ENCODE measurements around the gene JADE3. TPM values are rescaled to one million over a fixed set of nuclear protein-coding genes. Genes with fewer than 3 reads are reported as not detected.

Gene JADE3
- total RNA-seq, 1 experiment from 2014 or later: 14.3 TPM

- Histone ChIP-seq H3K9ac (ENCODE audit: low read length) (no peak overlapping the region), H3K4me3 (replicated peaks in 1 of 2; ENCODE audit: low read depth in 1 of 2, low read length in 2 of 2) (no peak overlapping the region), H3K4me2 (ENCODE audit: low read length) (no peak overlapping the region), H3K27ac (ENCODE audit: low read depth, low read length) (no peak overlapping the region), H3K9me2 (ENCODE audit: insufficient read depth) (no peaks in the 10 kb centered on the region), H2AFZ (ENCODE audit: low read depth, low read length, poor library complexity, severe bottlenecking) (no peak overlapping the region), H3K27me3 (ENCODE audit: insufficient read depth, low read length) (no peaks in the 10 kb centered on the region), H3K79me2 (ENCODE audit: insufficient read depth, low read length) (no peaks in the 10 kb centered on the region), H4K20me1 (ENCODE audit: insufficient read depth) (no peaks in the 10 kb centered on the region), H3K36me3 (ENCODE audit: control insufficient read depth in 1 of 2, insufficient read depth in 2 of 2, low read length in 2 of 2) (no peaks in the 10 kb centered on the region), H3K9me3 (ENCODE audit: control insufficient read depth in 1 of 2, insufficient read depth in 1 of 2, low read depth in 1 of 2, low read length in 2 of 2) (no peaks in the 10 kb centered on the region), H3K4me1 (ENCODE audit: control insufficient read depth in 1 of 2, insufficient read depth in 2 of 2, low read length in 2 of 2) (no peaks in the 10 kb centered on the region)
- ChIA-PET RAD21 (ENCODE audit: low non-redundant PET in 1 of 2, low total read pairs in 2 of 2, uncharacterized antibody in 2 of 2, unreplicated experiment in 2 of 2) (no interaction called here), CTCF (no interaction called here), POLR2A (no interaction called here)
- ATAC-seq (no peak), DNase-seq (ENCODE audit: low read depth, low spot score) (no peak)
- no TSS peak for BruUV-seq (replicated peaks)
- intact Hi-C loops (cut with micrococcal nuclease): no loop called here
- TF ChIP-seq MAX (IDR thresholded peaks at IDR 0.05) (no peak), EGR1 (IDR thresholded peaks at IDR 0.05; ENCODE audit: low read depth) (no peak), YY1 (IDR thresholded peaks at IDR 0.05; ENCODE audit: extremely low read depth, insufficient replicate concordance, low read depth, low read length) (no peak), POLR2AphosphoS5 (IDR thresholded peaks at IDR 0.05; ENCODE audit: low read depth, low read length) (no peak), REST (IDR thresholded peaks at IDR 0.05; ENCODE audit: low read depth) (no peak), ZNF274 (IDR thresholded peaks at IDR 0.05; ENCODE audit: low read depth, low read length) (no peak), ELF1 (IDR thresholded peaks at IDR 0.05; ENCODE audit: borderline replicate concordance, low read depth) (no peak), CBX3 (IDR thresholded peaks at IDR 0.05; ENCODE audit: low read depth) (no peak), CTCF (IDR thresholded peaks at IDR 0.05 in 2 of 3, conservative IDR thresholded peaks at IDR 0.05 in 1 of 3; ENCODE audit: borderline replicate concordance in 1 of 3, insufficient read depth in 1 of 3, low read depth in 2 of 3, low read length in 2 of 3) (no peak), EZH2 (IDR thresholded peaks at IDR 0.05) (no peak), ZBTB33 (IDR thresholded peaks at IDR 0.05; ENCODE audit: extremely low read depth, insufficient replicate concordance, low read length) (no peak), CEBPB (IDR thresholded peaks at IDR 0.05; ENCODE audit: low read depth) (no peak), SIN3A (IDR thresholded peaks at IDR 0.05; ENCODE audit: low read depth) (no peak), JUND (IDR thresholded peaks at IDR 0.05) (no peak), FOSL1 (IDR thresholded peaks at IDR 0.05; ENCODE audit: low read depth) (no peak), SRF (IDR thresholded peaks at IDR 0.05; ENCODE audit: low read depth) (no peak), TCF7L2 (IDR thresholded peaks at IDR 0.05; ENCODE audit: borderline replicate concordance, extremely low read depth, insufficient read depth, insufficient read length) (no peak), EZH2phosphoT487 (IDR thresholded peaks at IDR 0.05; ENCODE audit: borderline replicate concordance) (no peak), ZFX (IDR thresholded peaks at IDR 0.05) (no peak)
These were observed 147.1 kb downstream of the JADE3 start for GRCh38 chrX:47059142-47059874.

All from HCT116 (cell line).